HEK293 (cell line): ENCODE data around the gene ARPC5L.

ENCODE experiments used
- CTCF ChIA-PET: fragments of 350-600 bp; formaldehyde crosslinking; extraction: SDS; loops from one replicate; lab custom pipeline; 2021; ENCODE audit warnings: antibody characterized with exemption; lab: Yijun Ruan, JAX
- POLR2A ChIA-PET: fragments of 300-600 bp; formaldehyde crosslinking; extraction: SDS; loops from one replicate; lab custom pipeline; 2020; ENCODE audit warnings: antibody characterized with exemption, inconsistent platforms; lab: Yijun Ruan, JAX
- H3K27ac ChIP-seq: fragments of 200-500 bp; sonication (Bioruptor generic); 2 replicates; pipeline ENCODE4 v1.5.1; 2014; ENCODE audit warnings: low read depth, low read length, control low read depth, inconsistent platforms; ENCODE audit errors: extremely low read depth
- H3K36me3 ChIP-seq, 2 experiments: fragments of 200-500 bp in 1 of 2; sonication (Bioruptor generic) in 1 of 2; 1 replicate in 1 of 2; 2 replicates in 1 of 2; pipeline ENCODE4 v1.5.1; 2014 to 2017; ENCODE audit warnings: inconsistent platforms in 2 of 2, low read length in 2 of 2; ENCODE audit not compliant: control insufficient read depth in 2 of 2, insufficient read depth in 1 of 2
- H3K4me1 ChIP-seq: fragments of 200-500 bp; sonication (Bioruptor generic); 2 replicates; pipeline ENCODE4 v1.5.1; 2014; ENCODE audit warnings: mild to moderate bottlenecking, low read length, inconsistent platforms; ENCODE audit not compliant: control insufficient read depth, insufficient read depth
- H3K4me3 ChIP-seq: 2 replicates; pipeline ENCODE4 v1.5.1; 2011; ENCODE audit warnings: low read depth, mild to moderate bottlenecking, control low read depth, low read length, moderate library complexity
- H3K9me3 ChIP-seq: fragments of 200-500 bp; sonication (Bioruptor generic); 2 replicates; pipeline ENCODE4 v1.5.1; 2014; ENCODE audit warnings: low read depth, low read length, inconsistent platforms; ENCODE audit not compliant: control insufficient read depth, insufficient read depth
- GLIS2 ChIP-seq: fragments of 450-650 bp; formaldehyde crosslinking; IDR thresholded peaks from 2 replicates; pipeline ENCODE4 v1.5.1; 2016; ENCODE audit warnings: missing biosample characterization, missing genetic modification characterization
- PRDM4 ChIP-seq: fragments of 450-650 bp; formaldehyde crosslinking; IDR thresholded peaks from 2 replicates; pipeline ENCODE4 v1.5.1; 2017; ENCODE audit warnings: missing biosample characterization, missing genetic modification characterization
- TCF7L2 ChIP-seq: IDR thresholded peaks from 2 replicates; pipeline ENCODE4 v1.6.1; 2011; ENCODE audit warnings: low read depth, mild to moderate bottlenecking, inconsistent platforms, low read length, moderate library complexity, borderline replicate concordance
- WT1 ChIP-seq: fragments of 450-650 bp; formaldehyde crosslinking; IDR thresholded peaks from 2 replicates; pipeline ENCODE4 v1.5.1; 2016; ENCODE audit warnings: missing biosample characterization, missing genetic modification characterization
- ZBTB26 ChIP-seq: fragments of 450-650 bp; formaldehyde crosslinking; optimal IDR thresholded peaks from 2 replicates; pipeline ENCODE3; 2016; ENCODE audit warnings: missing biosample characterization, mild to moderate bottlenecking, missing genetic modification characterization
- ZNF133 ChIP-seq: fragments of 450-650 bp; formaldehyde crosslinking; IDR thresholded peaks from 2 replicates; pipeline ENCODE4 v1.5.1; 2016; ENCODE audit warnings: missing biosample characterization, missing genetic modification characterization
- ZNF138 ChIP-seq: fragments of 450-650 bp; formaldehyde crosslinking; IDR thresholded peaks from 2 replicates; pipeline ENCODE4 v1.5.1; 2016; ENCODE audit warnings: missing biosample characterization, missing genetic modification characterization, borderline replicate concordance
- ZNF16 ChIP-seq: fragments of 450-650 bp; formaldehyde crosslinking; IDR thresholded peaks from 2 replicates; pipeline ENCODE4 v1.5.1; 2016; ENCODE audit warnings: low read depth, missing biosample characterization, missing genetic modification characterization
- ZNF2 ChIP-seq: fragments of 450-650 bp; formaldehyde crosslinking; IDR thresholded peaks from 2 replicates; pipeline ENCODE4 v1.5.1; 2016; ENCODE audit warnings: missing biosample characterization, missing genetic modification characterization
- ZNF510 ChIP-seq: fragments of 450-650 bp; formaldehyde crosslinking; IDR thresholded peaks from 2 replicates; pipeline ENCODE4 v1.5.1; 2018; ENCODE audit warnings: mild to moderate bottlenecking, missing genetic modification characterization, missing biosample characterization; ENCODE audit not compliant: insufficient replicate concordance
- ZNF514 ChIP-seq: fragments of 450-650 bp; formaldehyde crosslinking; IDR thresholded peaks from 2 replicates; pipeline ENCODE4 v1.5.1; 2016; ENCODE audit warnings: missing biosample characterization, missing genetic modification characterization
- ZNF518A ChIP-seq: fragments of 450-650 bp; formaldehyde crosslinking; conservative IDR thresholded peaks from 2 replicates; pipeline ENCODE4 v1.5.1; 2016; ENCODE audit warnings: low read depth, missing biosample characterization, missing genetic modification characterization
- ZNF548 ChIP-seq: fragments of 450-650 bp; formaldehyde crosslinking; IDR thresholded peaks from 2 replicates; pipeline ENCODE4 v1.5.1; 2016; ENCODE audit warnings: missing biosample characterization, missing genetic modification characterization
- ZNF660 ChIP-seq: fragments of 450-650 bp; IDR thresholded peaks from 2 replicates; pipeline ENCODE4 v1.5.1; 2018; ENCODE audit warnings: missing biosample characterization, mild to moderate bottlenecking, missing genetic modification characterization
- ZNF664 ChIP-seq: fragments of 450-650 bp; formaldehyde crosslinking; IDR thresholded peaks from 2 replicates; pipeline ENCODE4 v1.5.1; 2016; ENCODE audit warnings: missing biosample characterization, missing genetic modification characterization
- ZNF777 ChIP-seq: fragments of 450-650 bp; formaldehyde crosslinking; IDR thresholded peaks from 2 replicates; pipeline ENCODE4 v1.5.1; 2017; ENCODE audit warnings: missing biosample characterization, missing genetic modification characterization, borderline replicate concordance
- ZNF830 ChIP-seq: fragments of 450-650 bp; IDR thresholded peaks from 2 replicates; pipeline ENCODE4 v1.5.0; 2018; ENCODE audit warnings: missing biosample characterization, missing genetic modification characterization, low read depth, mild to moderate bottlenecking, moderate library complexity
- TF ChIP-seq, protein P1 (sequence below): fragments of 450-650 bp; formaldehyde crosslinking; IDR thresholded peaks from 2 replicates; pipeline ENCODE4 v1.5.1; 2016; ENCODE audit warnings: missing biosample characterization, missing genetic modification characterization
- TF ChIP-seq, protein P2 (sequence below): fragments of 450-650 bp; formaldehyde crosslinking; IDR thresholded peaks from 2 replicates; pipeline ENCODE4; 2016; ENCODE audit warnings: missing biosample characterization, missing genetic modification characterization
- TF ChIP-seq, protein P3 (sequence below): fragments of 450-650 bp; IDR thresholded peaks from 2 replicates; pipeline ENCODE4 v1.5.1; 2018; ENCODE audit warnings: missing biosample characterization, mild to moderate bottlenecking, missing genetic modification characterization

Gene ARPC5L

DNA sequence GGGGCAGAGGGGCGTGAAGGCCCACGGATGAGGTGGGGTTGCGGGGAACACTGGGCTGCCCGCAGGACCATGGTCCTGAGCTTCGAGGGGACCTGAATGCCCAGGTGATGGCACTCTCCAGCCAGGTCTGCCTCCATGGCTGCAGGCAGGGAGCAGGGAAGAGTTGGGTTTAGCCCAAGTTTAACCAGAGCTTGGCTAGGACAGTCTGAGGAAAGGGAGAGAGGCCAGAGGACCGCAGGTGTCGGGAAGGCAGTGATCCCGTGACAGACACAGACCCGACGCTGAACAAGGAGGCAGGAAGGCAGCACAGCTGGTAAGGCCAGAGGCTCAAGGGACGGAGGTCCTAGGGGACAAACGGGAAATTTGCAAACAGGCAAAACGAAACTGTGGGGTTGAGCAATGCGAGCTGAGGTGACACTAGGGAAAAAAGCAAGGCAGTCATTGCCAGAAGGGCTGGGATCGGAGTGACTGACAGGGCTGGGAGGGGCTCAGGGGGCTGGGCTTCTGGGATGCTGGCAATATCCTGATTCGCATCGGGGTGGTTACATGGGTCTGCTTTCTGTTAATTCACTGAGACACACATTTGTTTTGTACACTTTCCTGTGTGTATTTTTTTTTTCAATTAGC is 25.0 kb downstream of the ARPC5L start (continued):
- no peak for TF ChIP-seq ZNF518A (tag by site-specific recombination)
- TF ChIP-seq, protein P1, sequence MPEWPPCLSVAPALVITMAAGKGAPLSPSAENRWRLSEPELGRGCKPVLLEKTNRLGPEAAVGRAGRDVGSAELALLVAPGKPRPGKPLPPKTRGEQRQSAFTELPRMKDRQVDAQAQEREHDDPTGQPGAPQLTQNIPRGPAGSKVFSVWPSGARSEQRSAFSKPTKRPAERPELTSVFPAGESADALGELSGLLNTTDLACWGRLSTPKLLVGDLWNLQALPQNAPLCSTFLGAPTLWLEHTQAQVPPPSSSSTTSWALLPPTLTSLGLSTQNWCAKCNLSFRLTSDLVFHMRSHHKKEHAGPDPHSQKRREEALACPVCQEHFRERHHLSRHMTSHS, result no peak
- no peak for TF ChIP-seq ZNF777 (tag by site-specific recombination)
- TF ChIP-seq ZNF830, result no peak
- no peak for TF ChIP-seq ZNF2 (tag by site-specific recombination)
- TF ChIP-seq ZNF660, result no peak
- TF ChIP-seq ZNF664 (tag by site-specific recombination), result no peak
- TF ChIP-seq, protein P2, sequence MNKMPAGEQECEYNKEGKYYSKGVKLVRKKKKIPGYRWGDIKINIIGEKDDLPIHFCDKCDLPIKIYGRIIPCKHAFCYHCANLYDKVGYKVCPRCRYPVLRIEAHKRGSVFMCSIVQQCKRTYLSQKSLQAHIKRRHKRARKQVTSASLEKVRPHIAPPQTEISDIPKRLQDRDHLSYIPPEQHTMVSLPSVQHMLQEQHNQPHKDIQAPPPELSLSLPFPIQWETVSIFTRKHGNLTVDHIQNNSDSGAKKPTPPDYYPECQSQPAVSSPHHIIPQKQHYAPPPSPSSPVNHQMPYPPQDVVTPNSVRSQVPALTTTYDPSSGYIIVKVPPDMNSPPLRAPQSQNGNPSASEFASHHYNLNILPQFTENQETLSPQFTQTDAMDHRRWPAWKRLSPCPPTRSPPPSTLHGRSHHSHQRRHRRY (tag by site-specific recombination), result no peak

DNA sequence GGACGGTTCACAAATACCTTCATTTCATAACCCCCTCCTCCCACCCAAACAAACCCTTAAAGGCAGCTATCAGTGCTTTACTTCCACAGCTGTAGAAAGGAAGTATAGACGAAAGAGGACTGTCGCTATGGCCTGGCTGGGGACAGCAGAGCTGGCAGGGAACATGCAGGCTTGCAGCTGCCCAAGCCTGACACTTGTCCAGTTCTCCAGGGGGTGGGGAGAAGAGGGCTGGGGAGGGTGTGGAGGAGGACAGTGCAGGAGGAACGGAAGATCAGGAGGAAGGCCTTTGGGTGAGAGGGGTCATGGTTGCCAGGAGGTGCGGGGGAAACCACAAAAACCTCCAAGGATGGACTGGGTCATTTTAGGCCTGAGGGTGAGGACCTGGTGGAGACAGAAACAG is 25.9 kb downstream of the ARPC5L start:
- peaks cover 0 to 66% of the 10 kb centered on the region in 2 experiments; a peak in 2 of 3 replicates for H3K36me3 ChIP-seq
- no peak overlapping the region for H3K4me3 ChIP-seq
- TF ChIP-seq ZNF548 (tag by site-specific recombination), result no peak
- TF ChIP-seq, all 188 proteins: peak for 0
- POLR2A ChIA-PET, result interaction anchor here (1.5 to 1.7 kb wide), 2 partner anchors 16 to 31 kb away, joined by 3 to 4 read pairs; no protein-coding TSS in a partner anchor
- no peaks in the 10 kb centered on the region for H3K9me3 ChIP-seq
- H3K27ac ChIP-seq, result no peak overlapping the region
- H3K4me1 ChIP-seq, result no peaks in the 10 kb centered on the region
- CTCF ChIA-PET, result no interaction called here

DNA sequence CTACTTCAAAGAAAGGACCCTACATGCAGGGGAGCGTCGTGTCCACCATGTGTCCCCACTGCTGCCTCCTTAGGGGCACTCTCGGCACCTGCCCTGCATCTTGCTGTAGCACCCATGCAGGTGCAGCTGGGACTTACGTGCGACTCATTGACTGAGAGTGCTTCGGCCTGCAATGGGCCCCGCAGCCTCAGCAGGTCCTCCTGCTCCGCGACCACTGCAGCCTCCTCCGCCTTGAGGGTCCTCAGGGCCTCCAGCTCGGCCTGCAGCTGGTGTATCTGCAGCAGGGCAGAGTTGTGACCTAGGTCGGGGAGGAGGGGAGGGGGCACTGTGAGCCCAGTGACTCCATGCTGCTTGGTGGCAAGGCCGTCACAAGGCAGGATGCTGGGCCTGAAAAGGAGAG is 27.1 kb downstream of the ARPC5L start:
- CTCF ChIA-PET, result no interaction called here
- POLR2A ChIA-PET, result interaction anchor here (1.0 to 1.5 kb wide), 2 partner anchors 17 to 41 kb away, joined by 3 read pairs; no protein-coding TSS in a partner anchor
- peaks cover 0 to 76% of the 10 kb centered on the region in 2 experiments; a peak in 2 of 3 replicates for H3K36me3 ChIP-seq
- no peak overlapping the region for H3K27ac ChIP-seq
- H3K4me1 ChIP-seq, result no peaks in the 10 kb centered on the region
- H3K9me3 ChIP-seq, result no peaks in the 10 kb centered on the region
- H3K4me3 ChIP-seq, result no peak overlapping the region
- TF ChIP-seq ZNF514 (tag by site-specific recombination) (no peak), WT1 (tag by site-specific recombination) (no peak), ZNF16 (tag by site-specific recombination) (no peak), PRDM4 (tag by site-specific recombination) (no peak), ZNF133 (tag by site-specific recombination) (no peak), ZNF510 (tag by site-specific recombination) (no peak), ZNF138 (tag by site-specific recombination) (no peak), ZBTB26 (no peak), GLIS2 (tag by site-specific recombination) (no peak), TCF7L2 (no peak)
- TF ChIP-seq, protein P3, sequence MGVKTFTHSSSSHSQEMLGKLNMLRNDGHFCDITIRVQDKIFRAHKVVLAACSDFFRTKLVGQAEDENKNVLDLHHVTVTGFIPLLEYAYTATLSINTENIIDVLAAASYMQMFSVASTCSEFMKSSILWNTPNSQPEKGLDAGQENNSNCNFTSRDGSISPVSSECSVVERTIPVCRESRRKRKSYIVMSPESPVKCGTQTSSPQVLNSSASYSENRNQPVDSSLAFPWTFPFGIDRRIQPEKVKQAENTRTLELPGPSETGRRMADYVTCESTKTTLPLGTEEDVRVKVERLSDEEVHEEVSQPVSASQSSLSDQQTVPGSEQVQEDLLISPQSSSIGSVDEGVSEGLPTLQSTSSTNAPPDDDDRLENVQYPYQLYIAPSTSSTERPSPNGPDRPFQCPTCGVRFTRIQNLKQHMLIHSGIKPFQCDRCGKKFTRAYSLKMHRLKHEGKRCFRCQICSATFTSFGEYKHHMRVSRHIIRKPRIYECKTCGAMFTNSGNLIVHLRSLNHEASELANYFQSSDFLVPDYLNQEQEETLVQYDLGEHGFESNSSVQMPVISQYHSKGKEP (tag by site-specific recombination), result no peak
